ENCODE data around the gene GAL3ST2. TPM values are rescaled to one million over a fixed set of nuclear protein-coding genes. Genes with fewer than 3 reads are reported as not detected.
A peak's percentile ranks its signal among the peaks of the same experiment; 100 is the strongest.

Gene GAL3ST2
- total and polyA plus RNA-seq, 4 donors: 0.03 to 0.33 (median 0.23) TPM; not detected in 1

DNA sequence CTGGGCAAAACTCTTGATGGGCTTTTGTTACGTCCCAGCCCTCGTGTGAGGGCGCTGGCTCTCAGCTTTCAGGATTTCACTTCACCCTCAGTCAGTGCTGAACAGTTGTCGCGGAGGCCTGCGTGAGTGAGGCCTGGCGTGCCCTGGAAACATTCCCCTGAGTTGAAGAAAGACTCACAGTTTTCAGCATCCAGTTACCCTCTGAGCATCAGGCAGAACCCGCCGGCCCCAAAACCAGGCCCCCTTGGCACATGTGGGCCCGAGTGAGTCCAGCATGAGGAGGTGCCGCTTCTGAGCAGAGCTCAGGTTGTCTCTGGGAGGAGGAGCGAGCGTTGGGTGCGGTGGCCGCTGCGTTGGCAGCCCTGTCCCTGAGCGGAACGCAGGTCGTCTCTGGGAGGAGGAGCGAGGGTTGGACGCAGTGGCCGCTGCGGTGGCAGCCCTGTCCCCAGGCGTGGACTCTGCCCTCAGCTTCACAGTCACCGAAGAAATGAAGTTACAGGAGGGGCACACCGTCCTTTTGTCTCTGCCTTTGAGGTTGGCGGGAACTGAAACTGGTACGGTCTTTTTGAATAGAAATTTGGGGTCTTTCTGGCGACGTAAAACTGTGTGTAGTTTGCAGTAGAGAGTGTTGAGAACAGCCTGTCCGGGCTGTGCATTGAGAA lies 32.2 kb downstream of the GAL3ST2 start, which contains the start of gene NEU4:
Gene NEU4, plus strand, starts transcription at position 473 of the 662 bp plus-strand sequence. CDS start 5,292 bp downstream, outside the sequence.
- TF ChIP-seq RAD21 (IDR thresholded peaks at IDR 0.05) (peak in 1 of 2 donors; percentile 57), REST (IDR thresholded peaks at IDR 0.05) (peak; percentile 89), HNF4G (IDR thresholded peaks at IDR 0.05) (peak; percentile 87), YY1 (IDR thresholded peaks at IDR 0.05) (peak; percentile 80), FOXA2 (IDR thresholded peaks at IDR 0.05) (no peak), EGR1 (IDR thresholded peaks at IDR 0.05; ENCODE audit: low read depth in 2 of 2) (peak in 1 of 2 donors; percentile 54), JUND (IDR thresholded peaks at IDR 0.05) (peak in 1 of 2 donors; percentile 25), TAF1 (conservative IDR thresholded peaks at IDR 0.05) (peak; percentile 36), ATF3 (IDR thresholded peaks at IDR 0.05) (no peak), SP1 (IDR thresholded peaks at IDR 0.05) (peak; percentile 86), GABPA (IDR thresholded peaks at IDR 0.05 in 1 of 2, conservative IDR thresholded peaks at IDR 0.05 in 1 of 2) (no peak), NR2F2 (IDR thresholded peaks at IDR 0.05) (no peak), RXRA (IDR thresholded peaks at IDR 0.05) (peak; percentile 72 to 80), FOXA1 (IDR thresholded peaks at IDR 0.05) (no peak), ZBTB33 (IDR thresholded peaks at IDR 0.05) (no peak), MAX (IDR thresholded peaks at IDR 0.05) (no peak), HNF4A (conservative IDR thresholded peaks at IDR 0.05) (peak; percentile 97 to 99)
- TF ChIP-seq, protein P1, sequence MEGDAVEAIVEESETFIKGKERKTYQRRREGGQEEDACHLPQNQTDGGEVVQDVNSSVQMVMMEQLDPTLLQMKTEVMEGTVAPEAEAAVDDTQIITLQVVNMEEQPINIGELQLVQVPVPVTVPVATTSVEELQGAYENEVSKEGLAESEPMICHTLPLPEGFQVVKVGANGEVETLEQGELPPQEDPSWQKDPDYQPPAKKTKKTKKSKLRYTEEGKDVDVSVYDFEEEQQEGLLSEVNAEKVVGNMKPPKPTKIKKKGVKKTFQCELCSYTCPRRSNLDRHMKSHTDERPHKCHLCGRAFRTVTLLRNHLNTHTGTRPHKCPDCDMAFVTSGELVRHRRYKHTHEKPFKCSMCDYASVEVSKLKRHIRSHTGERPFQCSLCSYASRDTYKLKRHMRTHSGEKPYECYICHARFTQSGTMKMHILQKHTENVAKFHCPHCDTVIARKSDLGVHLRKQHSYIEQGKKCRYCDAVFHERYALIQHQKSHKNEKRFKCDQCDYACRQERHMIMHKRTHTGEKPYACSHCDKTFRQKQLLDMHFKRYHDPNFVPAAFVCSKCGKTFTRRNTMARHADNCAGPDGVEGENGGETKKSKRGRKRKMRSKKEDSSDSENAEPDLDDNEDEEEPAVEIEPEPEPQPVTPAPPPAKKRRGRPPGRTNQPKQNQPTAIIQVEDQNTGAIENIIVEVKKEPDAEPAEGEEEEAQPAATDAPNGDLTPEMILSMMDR (IDR thresholded peaks at IDR 0.05; ENCODE audit: low read depth, low read length, missing input control): no peak
- H3K27me3 ChIP-seq (ENCODE audit: control insufficient read depth in 4 of 4, insufficient read depth in 4 of 4, low read length in 3 of 4): no peaks in the 10 kb centered on the region

More for the DNA sequence above, 32.2 kb downstream of the GAL3ST2 start, which contains the start of gene NEU4:
- DNase-seq (ENCODE audit: low spot score): peak; percentile 57
- Histone ChIP-seq H3K9ac (ENCODE audit: low read depth in 1 of 2, low read length in 2 of 2) (peak within 1 kb of the TSS; percentile 88 to 92), H3K4me3 (ENCODE audit: low read depth in 1 of 3, low read length in 3 of 3) (peak within 1 kb of the TSS; percentile 68 to 85 (median 74)), H3K9me3 (ENCODE audit: control insufficient read depth in 4 of 4, low read length in 3 of 4) (no peaks in the 10 kb centered on the region), H3K27ac (ENCODE audit: low read depth in 1 of 2, low read length in 2 of 2) (peak within 1 kb of the TSS; percentile 85 to 93), H3K4me1 (ENCODE audit: control insufficient read depth in 4 of 4, insufficient read depth in 4 of 4, low read length in 3 of 4) (peaks cover 8 to 46% (median 24%) of the 10 kb centered on the region in 4 donors), H3K36me3 (ENCODE audit: control insufficient read depth in 4 of 4, insufficient read depth in 3 of 4, low read depth in 1 of 4, low read length in 3 of 4) (no peaks in the 10 kb centered on the region)
- WGBS: 37% methylated on average over 31 of the region's 31 CpGs
